HEK293 (cell line): ENCODE results near the gene KIF7.

ENCODE experiments used
- CTCF ChIA-PET: fragments of 350-600 bp; formaldehyde crosslinking; extraction: SDS; loops from one replicate; lab custom pipeline; 2021; ENCODE audit warnings: antibody characterized with exemption; lab: Yijun Ruan, JAX
- POLR2A ChIA-PET: fragments of 300-600 bp; formaldehyde crosslinking; extraction: SDS; loops from one replicate; lab custom pipeline; 2020; ENCODE audit warnings: antibody characterized with exemption, inconsistent platforms; lab: Yijun Ruan, JAX
- H3K27ac ChIP-seq: fragments of 200-500 bp; sonication (Bioruptor generic); 2 replicates; pipeline ENCODE4 v1.5.1; 2014; ENCODE audit warnings: low read depth, low read length, control low read depth, inconsistent platforms; ENCODE audit errors: extremely low read depth
- H3K36me3 ChIP-seq, 2 experiments: fragments of 200-500 bp in 1 of 2; sonication (Bioruptor generic) in 1 of 2; 1 replicate in 1 of 2; 2 replicates in 1 of 2; pipeline ENCODE4 v1.5.1; 2014 to 2017; ENCODE audit warnings: inconsistent platforms in 2 of 2, low read length in 2 of 2; ENCODE audit not compliant: control insufficient read depth in 2 of 2, insufficient read depth in 1 of 2
- H3K4me1 ChIP-seq: fragments of 200-500 bp; sonication (Bioruptor generic); 2 replicates; pipeline ENCODE4 v1.5.1; 2014; ENCODE audit warnings: mild to moderate bottlenecking, low read length, inconsistent platforms; ENCODE audit not compliant: control insufficient read depth, insufficient read depth
- H3K4me3 ChIP-seq: 2 replicates; pipeline ENCODE4 v1.5.1; 2011; ENCODE audit warnings: low read depth, mild to moderate bottlenecking, control low read depth, low read length, moderate library complexity
- H3K9me3 ChIP-seq: fragments of 200-500 bp; sonication (Bioruptor generic); 2 replicates; pipeline ENCODE4 v1.5.1; 2014; ENCODE audit warnings: low read depth, low read length, inconsistent platforms; ENCODE audit not compliant: control insufficient read depth, insufficient read depth
- ATF2 ChIP-seq: fragments of 450-650 bp; formaldehyde crosslinking; IDR thresholded peaks from 2 replicates; pipeline ENCODE4 v1.5.1; 2016; ENCODE audit warnings: missing biosample characterization, missing genetic modification characterization, low read depth
- GLIS1 ChIP-seq: fragments of 450-650 bp; formaldehyde crosslinking; IDR thresholded peaks from 2 replicates; pipeline ENCODE4 v1.5.1; 2016; ENCODE audit warnings: missing biosample characterization, missing genetic modification characterization
- PRDM1 ChIP-seq: fragments of 450-650 bp; formaldehyde crosslinking; IDR thresholded peaks from 2 replicates; pipeline ENCODE4; 2016; ENCODE audit warnings: missing biosample characterization, missing genetic modification characterization
- ZBTB49 ChIP-seq: fragments of 450-650 bp; formaldehyde crosslinking; IDR thresholded peaks from 2 replicates; pipeline ENCODE4 v1.5.1; 2016; ENCODE audit warnings: missing biosample characterization, missing genetic modification characterization, low read depth
- ZIC2 ChIP-seq: fragments of 450-650 bp; formaldehyde crosslinking; IDR thresholded peaks from 2 replicates; pipeline ENCODE4 v1.5.1; 2016; ENCODE audit warnings: missing biosample characterization, missing genetic modification characterization
- ZNF223 ChIP-seq: fragments of 450-650 bp; formaldehyde crosslinking; IDR thresholded peaks from 2 replicates; pipeline ENCODE4 v1.5.1; 2016; ENCODE audit warnings: missing biosample characterization, missing genetic modification characterization
- ZNF311 ChIP-seq: fragments of 450-650 bp; formaldehyde crosslinking; IDR thresholded peaks from 2 replicates; pipeline ENCODE4 v1.5.1; 2017; ENCODE audit warnings: missing biosample characterization, missing genetic modification characterization, borderline replicate concordance
- ZNF362 ChIP-seq: fragments of 450-650 bp; formaldehyde crosslinking; IDR thresholded peaks from 2 replicates; pipeline ENCODE4 v1.5.1; 2016; ENCODE audit warnings: missing biosample characterization, missing genetic modification characterization
- ZNF394 ChIP-seq: fragments of 450-650 bp; formaldehyde crosslinking; IDR thresholded peaks from 2 replicates; pipeline ENCODE4 v1.5.1; 2016; ENCODE audit warnings: missing biosample characterization, missing genetic modification characterization, mild to moderate bottlenecking, moderate library complexity, borderline replicate concordance
- ZNF521 ChIP-seq: fragments of 450-650 bp; formaldehyde crosslinking; IDR thresholded peaks from 2 replicates; pipeline ENCODE4 v1.5.1; 2017; ENCODE audit warnings: missing biosample characterization, mild to moderate bottlenecking, missing genetic modification characterization
- ZNF629 ChIP-seq: fragments of 450-650 bp; formaldehyde crosslinking; IDR thresholded peaks from 2 replicates; pipeline ENCODE4 v1.5.1; 2017; ENCODE audit warnings: missing biosample characterization, missing genetic modification characterization
- ZNF660 ChIP-seq: fragments of 450-650 bp; IDR thresholded peaks from 2 replicates; pipeline ENCODE4 v1.5.1; 2018; ENCODE audit warnings: missing biosample characterization, mild to moderate bottlenecking, missing genetic modification characterization
- ZNF677 ChIP-seq: fragments of 450-650 bp; IDR thresholded peaks from 2 replicates; pipeline ENCODE4 v1.5.0; 2018; ENCODE audit warnings: missing biosample characterization, mild to moderate bottlenecking, missing genetic modification characterization, moderate library complexity
- ZNF701 ChIP-seq: fragments of 450-650 bp; formaldehyde crosslinking; IDR thresholded peaks from 2 replicates; pipeline ENCODE4 v1.5.1; 2016; ENCODE audit warnings: missing biosample characterization, missing genetic modification characterization
- ZNF777 ChIP-seq: fragments of 450-650 bp; formaldehyde crosslinking; IDR thresholded peaks from 2 replicates; pipeline ENCODE4 v1.5.1; 2017; ENCODE audit warnings: missing biosample characterization, missing genetic modification characterization, borderline replicate concordance
- ZSCAN5A ChIP-seq: fragments of 450-650 bp; formaldehyde crosslinking; IDR thresholded peaks from 2 replicates; pipeline ENCODE4 v1.5.1; 2016; ENCODE audit warnings: missing biosample characterization, missing genetic modification characterization

Gene KIF7

GRCh38 chr15:89591834-89592233 lies 63.4 kb downstream of the KIF7 start (continued):
- TF ChIP-seq ZBTB49 (tag by site-specific recombination) (no peak), ZSCAN5A (tag by site-specific recombination) (no peak), ZNF311 (no peak), ZNF394 (no peak), GLIS1 (tag by site-specific recombination) (no peak)

- POLR2A ChIA-PET, result interaction anchor here (4.4 kb wide), 1 partner anchor 13 kb away, joined by 27 read pairs; the partner anchor contains the start of gene TICRR
- Histone ChIP-seq H3K27ac (no peak overlapping the region), H3K4me3 (no peak overlapping the region), H3K4me1 (no peaks in the 10 kb centered on the region; the same call in 1 of the 2 replicates), H3K9me3 (no peaks in the 10 kb centered on the region), H3K36me3 (peaks cover 94 to 97% of the 10 kb centered on the region in 2 experiments)
- CTCF ChIA-PET, result interaction anchor here (1.7 kb wide), 1 partner anchor 28 kb away, joined by 7 read pairs; no protein-coding TSS in a partner anchor
- no peak for TF ChIP-seq ZNF223 (tag by site-specific recombination)
- TF ChIP-seq ZNF629 (tag by site-specific recombination), result peak; percentile 30; the same call in 1 of the 2 replicates
- TF ChIP-seq ZNF362, result 0 out of 2 replicates have a peak, but pooled peaks have one; percentile 15
- no peak for TF ChIP-seq ZNF521 (tag by site-specific recombination)
- no peak for TF ChIP-seq ZIC2 (tag by site-specific recombination)
- no peak for TF ChIP-seq ZNF677 (tag by site-specific recombination)
- peak; percentile 28; the same call in 1 of the 2 replicates for TF ChIP-seq PRDM1 (tag by site-specific recombination)
- TF ChIP-seq ATF2, result peak; percentile 82
Observed at GRCh38 chr15:89587955-89588354, 67.3 kb downstream of the KIF7 start.

- Histone ChIP-seq H3K4me3 (no peak overlapping the region), H3K27ac (no peak overlapping the region), H3K4me1 (no peaks in the 10 kb centered on the region; the same call in 1 of the 2 replicates), H3K9me3 (no peaks in the 10 kb centered on the region), H3K36me3 (peaks cover 94 to 96% of the 10 kb centered on the region in 2 experiments)
- ChIA-PET CTCF (interaction anchor here (0.7 to 1.2 kb wide), 2 partner anchors 229 to 592 kb away, joined by 3 to 4 read pairs; no protein-coding TSS in a partner anchor), POLR2A (interaction anchor here (2.8 kb wide), 1 partner anchor 12 kb away, joined by 12 read pairs; the partner anchor contains the start of gene TICRR)
- no peak for TF ChIP-seq ZNF701
- TF ChIP-seq ZNF660 (tag by site-specific recombination), result no peak
- no peak for TF ChIP-seq ZNF777 (tag by site-specific recombination)
- peak; percentile 4; the same call in 1 of the 2 replicates for TF ChIP-seq PRDM1 (tag by site-specific recombination)
Observed at GRCh38 chr15:89586651-89587050, 68.6 kb downstream of the KIF7 start.
